ENCODE measurements around the gene C16orf54.

Gene C16orf54

GRCh38 chr16:29699324-29700219 is 46.2 kb downstream of the C16orf54 start (continued):
- TF ChIP-seq ZNF830 (tag by site-specific recombination; IDR thresholded peaks at IDR 0.05; ENCODE audit: low read depth) (no peak), SCRT1 (tag by site-specific recombination; IDR thresholded peaks at IDR 0.05; ENCODE audit: borderline replicate concordance) (no peak)
- TF ChIP-seq, protein P1, sequence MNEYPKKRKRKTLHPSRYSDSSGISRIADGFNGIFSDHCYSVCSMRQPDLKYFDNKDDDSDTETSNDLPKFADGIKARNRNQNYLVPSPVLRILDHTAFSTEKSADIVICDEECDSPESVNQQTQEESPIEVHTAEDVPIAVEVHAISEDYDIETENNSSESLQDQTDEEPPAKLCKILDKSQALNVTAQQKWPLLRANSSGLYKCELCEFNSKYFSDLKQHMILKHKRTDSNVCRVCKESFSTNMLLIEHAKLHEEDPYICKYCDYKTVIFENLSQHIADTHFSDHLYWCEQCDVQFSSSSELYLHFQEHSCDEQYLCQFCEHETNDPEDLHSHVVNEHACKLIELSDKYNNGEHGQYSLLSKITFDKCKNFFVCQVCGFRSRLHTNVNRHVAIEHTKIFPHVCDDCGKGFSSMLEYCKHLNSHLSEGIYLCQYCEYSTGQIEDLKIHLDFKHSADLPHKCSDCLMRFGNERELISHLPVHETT (tag by site-specific recombination; IDR thresholded peaks at IDR 0.05) = no peak

DNA sequence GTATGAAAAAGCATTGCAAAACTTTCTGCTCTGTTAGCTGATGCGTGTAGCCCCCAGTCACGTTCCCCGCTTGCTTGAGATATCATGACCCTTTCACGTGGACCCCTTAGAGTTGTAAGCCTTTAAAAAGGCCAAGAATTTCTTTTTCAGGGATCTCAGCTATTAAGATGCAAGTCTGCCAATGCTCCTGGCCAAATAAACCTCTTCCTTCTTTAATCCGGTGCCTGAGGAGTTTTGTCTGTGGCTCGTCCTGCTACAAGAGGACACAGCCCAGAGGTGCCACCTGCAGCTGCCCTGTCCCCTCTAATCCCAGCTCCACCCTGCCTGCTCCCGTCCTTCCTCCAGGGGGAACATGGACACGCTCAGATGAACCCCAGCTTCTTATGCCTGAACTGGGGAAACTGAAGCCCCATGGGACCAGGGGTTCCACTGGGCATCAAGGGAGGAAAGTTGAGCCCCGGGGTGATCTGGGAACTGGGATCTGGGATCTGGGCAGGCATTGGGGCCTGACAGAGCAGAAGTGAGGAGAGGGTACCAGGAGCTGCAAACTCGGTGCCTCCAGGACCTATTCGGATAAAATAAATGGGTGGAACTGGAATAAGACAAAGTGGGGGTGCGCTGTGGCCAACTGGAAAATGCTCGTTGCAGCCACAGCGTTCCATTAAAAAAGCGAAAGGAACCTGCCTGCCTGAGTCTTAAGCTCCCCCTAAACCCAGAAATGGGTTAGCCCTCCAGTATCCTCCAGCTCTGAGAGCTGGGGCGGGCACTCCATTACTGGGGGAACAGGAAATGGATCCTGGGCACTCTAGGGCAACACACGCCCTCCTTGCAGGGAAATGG is 47.1 kb downstream of the C16orf54 start:
- Histone ChIP-seq H3K9me3 (ENCODE audit: control insufficient read depth, insufficient read depth, low read depth, low read length) (no peaks in the 10 kb centered on the region), H3K4me1 (ENCODE audit: control insufficient read depth, insufficient read depth, low read length) (no peaks in the 10 kb centered on the region), H3K4me3 (ENCODE audit: low read depth, low read length) (no peak overlapping the region), H3K36me3 (ENCODE audit: control insufficient read depth in 2 of 2, insufficient read depth in 1 of 2, low read length in 2 of 2) (peaks cover 0 to 8% of the 10 kb centered on the region in 2 experiments; a peak in 1 of 3 replicates), H3K27ac (ENCODE audit: extremely low read depth, low read depth, low read length) (no peak overlapping the region)
- ChIA-PET CTCF (interaction anchor here (0.5 to 5.2 kb wide), 9 partner anchors 8 to 728 kb away, joined by 3 to 47 read pairs (median 5); partner anchors contain the start of gene TLCD3B), POLR2A (no interaction called here)
- TF ChIP-seq, protein P2, sequence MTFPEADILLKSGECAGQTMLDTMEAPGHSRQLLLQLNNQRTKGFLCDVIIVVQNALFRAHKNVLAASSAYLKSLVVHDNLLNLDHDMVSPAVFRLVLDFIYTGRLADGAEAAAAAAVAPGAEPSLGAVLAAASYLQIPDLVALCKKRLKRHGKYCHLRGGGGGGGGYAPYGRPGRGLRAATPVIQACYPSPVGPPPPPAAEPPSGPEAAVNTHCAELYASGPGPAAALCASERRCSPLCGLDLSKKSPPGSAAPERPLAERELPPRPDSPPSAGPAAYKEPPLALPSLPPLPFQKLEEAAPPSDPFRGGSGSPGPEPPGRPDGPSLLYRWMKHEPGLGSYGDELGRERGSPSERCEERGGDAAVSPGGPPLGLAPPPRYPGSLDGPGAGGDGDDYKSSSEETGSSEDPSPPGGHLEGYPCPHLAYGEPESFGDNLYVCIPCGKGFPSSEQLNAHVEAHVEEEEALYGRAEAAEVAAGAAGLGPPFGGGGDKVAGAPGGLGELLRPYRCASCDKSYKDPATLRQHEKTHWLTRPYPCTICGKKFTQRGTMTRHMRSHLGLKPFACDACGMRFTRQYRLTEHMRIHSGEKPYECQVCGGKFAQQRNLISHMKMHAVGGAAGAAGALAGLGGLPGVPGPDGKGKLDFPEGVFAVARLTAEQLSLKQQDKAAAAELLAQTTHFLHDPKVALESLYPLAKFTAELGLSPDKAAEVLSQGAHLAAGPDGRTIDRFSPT (tag by site-specific recombination; IDR thresholded peaks at IDR 0.05) = no peak
- TF ChIP-seq PRDM10 (tag by site-specific recombination; IDR thresholded peaks at IDR 0.05) = peak; percentile 78

- no peaks in the 10 kb centered on the region for H3K4me1 ChIP-seq (ENCODE audit: control insufficient read depth, insufficient read depth, low read length)
- ChIA-PET CTCF (interaction anchor here (0.5 to 5.2 kb wide), 4 partner anchors 11 to 727 kb away, joined by 3 to 47 read pairs (median 4); no protein-coding TSS in a partner anchor), POLR2A (no interaction called here)
- H3K36me3 ChIP-seq (ENCODE audit: control insufficient read depth in 2 of 2, insufficient read depth in 1 of 2, low read length in 2 of 2) = peaks cover 0 to 8% of the 10 kb centered on the region in 2 experiments; a peak in 1 of 3 replicates
- H3K9me3 ChIP-seq (ENCODE audit: control insufficient read depth, insufficient read depth, low read depth, low read length) = no peaks in the 10 kb centered on the region
- H3K4me3 ChIP-seq (ENCODE audit: low read depth, low read length) = no peak overlapping the region
- H3K27ac ChIP-seq (ENCODE audit: extremely low read depth, low read depth, low read length) = no peak overlapping the region
- TF ChIP-seq ZNF404 (tag by site-specific recombination; IDR thresholded peaks at IDR 0.05) (no peak), ZNF558 (tag by site-specific recombination; IDR thresholded peaks at IDR 0.05) (no peak), ZNF555 (tag by site-specific recombination; conservative IDR thresholded peaks at IDR 0.05) (no peak), ZBTB20 (tag by site-specific recombination; IDR thresholded peaks at IDR 0.05) (no peak), SP3 (tag by site-specific recombination; IDR thresholded peaks at IDR 0.05) (no peak), ZNF423 (tag by site-specific recombination; IDR thresholded peaks at IDR 0.05) (no peak), ZNF2 (tag by site-specific recombination; IDR thresholded peaks at IDR 0.05) (no peak), ZNF664 (tag by site-specific recombination; IDR thresholded peaks at IDR 0.05) (no peak), ZNF132 (tag by site-specific recombination; IDR thresholded peaks at IDR 0.05; ENCODE audit: borderline replicate concordance) (no peak), ZNF248 (tag by site-specific recombination; IDR thresholded peaks at IDR 0.05) (no peak), KLF1 (tag by site-specific recombination; IDR thresholded peaks at IDR 0.05) (no peak), ZNF585B (tag by site-specific recombination; IDR thresholded peaks at IDR 0.05) (no peak), ZNF184 (tag by site-specific recombination; IDR thresholded peaks at IDR 0.05) (no peak)
- TF ChIP-seq, protein P3, sequence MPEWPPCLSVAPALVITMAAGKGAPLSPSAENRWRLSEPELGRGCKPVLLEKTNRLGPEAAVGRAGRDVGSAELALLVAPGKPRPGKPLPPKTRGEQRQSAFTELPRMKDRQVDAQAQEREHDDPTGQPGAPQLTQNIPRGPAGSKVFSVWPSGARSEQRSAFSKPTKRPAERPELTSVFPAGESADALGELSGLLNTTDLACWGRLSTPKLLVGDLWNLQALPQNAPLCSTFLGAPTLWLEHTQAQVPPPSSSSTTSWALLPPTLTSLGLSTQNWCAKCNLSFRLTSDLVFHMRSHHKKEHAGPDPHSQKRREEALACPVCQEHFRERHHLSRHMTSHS (tag by site-specific recombination; IDR thresholded peaks at IDR 0.05) = no peak
- TF ChIP-seq, protein P4, sequence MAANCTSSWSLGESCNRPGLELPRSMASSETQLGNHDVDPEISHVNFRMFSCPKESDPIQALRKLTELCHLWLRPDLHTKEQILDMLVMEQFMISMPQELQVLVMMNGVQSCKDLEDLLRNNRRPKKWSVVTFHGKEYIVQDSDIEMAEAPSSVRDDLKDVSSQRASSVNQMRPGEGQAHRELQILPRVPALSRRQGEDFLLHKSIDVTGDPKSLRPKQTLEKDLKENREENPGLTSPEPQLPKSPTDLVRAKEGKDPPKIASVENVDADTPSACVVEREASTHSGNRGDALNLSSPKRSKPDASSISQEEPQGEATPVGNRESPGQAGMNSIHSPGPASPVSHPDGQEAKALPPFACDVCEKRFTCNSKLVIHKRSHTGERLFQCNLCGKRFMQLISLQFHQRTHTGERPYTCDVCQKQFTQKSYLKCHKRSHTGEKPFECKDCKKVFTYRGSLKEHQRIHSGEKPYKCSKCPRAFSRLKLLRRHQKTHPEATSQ (tag by site-specific recombination; IDR thresholded peaks at IDR 0.05) = no peak
These were observed 47.7 kb downstream of the C16orf54 start for GRCh38 chr16:29698042-29698441.

Data from HEK293 (cell line).